ENCODE measurements around the gene SNF8. TPM values are rescaled to one million over a fixed set of nuclear protein-coding genes. Genes with fewer than 3 reads are reported as not detected.

The SNF8 gene
- total RNA-seq, 1 donor from 2014 or later = 36.5 TPM

DNA sequence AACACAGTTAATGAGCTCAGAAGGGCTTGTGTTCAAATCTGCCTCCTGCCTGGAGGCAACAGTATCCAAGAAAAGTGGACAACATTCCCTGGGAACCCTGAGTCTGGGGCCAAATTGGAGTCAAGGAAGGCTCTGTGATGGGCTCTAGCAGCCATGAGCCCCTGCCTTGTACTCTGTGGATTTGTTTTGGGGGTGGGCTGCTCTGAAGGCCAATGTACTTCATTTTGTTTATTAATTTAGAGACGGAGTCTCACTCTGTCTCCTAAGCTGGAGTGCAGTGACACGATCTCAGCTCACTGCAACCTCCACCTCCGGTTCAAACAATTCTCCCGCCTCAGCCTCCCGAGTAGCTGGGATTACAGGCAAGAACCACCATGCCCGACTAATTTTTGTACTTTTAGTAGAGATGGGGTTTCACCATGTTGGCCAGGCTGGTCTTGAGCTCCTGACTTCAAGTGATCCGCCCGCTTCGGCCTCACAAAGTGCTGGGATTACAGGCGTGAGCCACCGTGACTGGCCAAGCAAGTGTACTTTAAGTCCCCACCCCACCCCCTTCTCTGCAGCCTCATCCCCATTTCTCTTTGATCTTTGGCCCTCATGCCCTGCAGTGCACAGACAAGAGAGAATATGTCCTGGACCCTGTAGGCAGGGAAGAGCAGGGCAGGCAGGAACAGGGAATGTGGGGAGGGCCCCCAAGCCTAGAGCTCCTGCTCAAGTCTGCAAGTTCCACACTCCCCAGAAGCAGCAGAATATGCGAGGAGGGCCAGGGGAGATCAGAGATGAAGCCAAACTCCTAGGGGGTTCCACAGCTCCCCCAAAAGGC lies 26.4 kb upstream of the SNF8 start:
- DNase-seq (ENCODE audit: low spot score in 2 of 2) = no peak
- no peaks in the 10 kb centered on the region for H3K27me3 ChIP-seq

GRCh38 chr17:48970224-48970623 lies 25.6 kb upstream of the SNF8 start:
- Histone ChIP-seq H3K4me1 (peaks cover 0 to 3% of the 10 kb centered on the region in 2 donors), H3K27me3 (no peaks in the 10 kb centered on the region), H3K36me3 (no peaks in the 10 kb centered on the region), H3K9me3 (no peaks in the 10 kb centered on the region), H3K4me3 (no peak overlapping the region), H3K27ac (no peak overlapping the region)
- TF ChIP-seq, protein P1, sequence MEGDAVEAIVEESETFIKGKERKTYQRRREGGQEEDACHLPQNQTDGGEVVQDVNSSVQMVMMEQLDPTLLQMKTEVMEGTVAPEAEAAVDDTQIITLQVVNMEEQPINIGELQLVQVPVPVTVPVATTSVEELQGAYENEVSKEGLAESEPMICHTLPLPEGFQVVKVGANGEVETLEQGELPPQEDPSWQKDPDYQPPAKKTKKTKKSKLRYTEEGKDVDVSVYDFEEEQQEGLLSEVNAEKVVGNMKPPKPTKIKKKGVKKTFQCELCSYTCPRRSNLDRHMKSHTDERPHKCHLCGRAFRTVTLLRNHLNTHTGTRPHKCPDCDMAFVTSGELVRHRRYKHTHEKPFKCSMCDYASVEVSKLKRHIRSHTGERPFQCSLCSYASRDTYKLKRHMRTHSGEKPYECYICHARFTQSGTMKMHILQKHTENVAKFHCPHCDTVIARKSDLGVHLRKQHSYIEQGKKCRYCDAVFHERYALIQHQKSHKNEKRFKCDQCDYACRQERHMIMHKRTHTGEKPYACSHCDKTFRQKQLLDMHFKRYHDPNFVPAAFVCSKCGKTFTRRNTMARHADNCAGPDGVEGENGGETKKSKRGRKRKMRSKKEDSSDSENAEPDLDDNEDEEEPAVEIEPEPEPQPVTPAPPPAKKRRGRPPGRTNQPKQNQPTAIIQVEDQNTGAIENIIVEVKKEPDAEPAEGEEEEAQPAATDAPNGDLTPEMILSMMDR (IDR thresholded peaks at IDR 0.05) = no peak
- DNase-seq (ENCODE audit: low spot score in 2 of 2) = no peak
- intact Hi-C loops (cut with DNase I) = no loop called here

More for the DNA sequence above, 26.4 kb upstream of the SNF8 start:
- Histone ChIP-seq H3K36me3 (no peaks in the 10 kb centered on the region), H3K4me3 (no peak overlapping the region), H3K4me1 (peaks cover 0 to 3% of the 10 kb centered on the region in 2 donors), H3K9me3 (no peaks in the 10 kb centered on the region), H3K27ac (no peak overlapping the region)
- TF ChIP-seq, protein P1 (IDR thresholded peaks at IDR 0.05) = no peak
- intact Hi-C loops (cut with DNase I) = no loop called here

DNA sequence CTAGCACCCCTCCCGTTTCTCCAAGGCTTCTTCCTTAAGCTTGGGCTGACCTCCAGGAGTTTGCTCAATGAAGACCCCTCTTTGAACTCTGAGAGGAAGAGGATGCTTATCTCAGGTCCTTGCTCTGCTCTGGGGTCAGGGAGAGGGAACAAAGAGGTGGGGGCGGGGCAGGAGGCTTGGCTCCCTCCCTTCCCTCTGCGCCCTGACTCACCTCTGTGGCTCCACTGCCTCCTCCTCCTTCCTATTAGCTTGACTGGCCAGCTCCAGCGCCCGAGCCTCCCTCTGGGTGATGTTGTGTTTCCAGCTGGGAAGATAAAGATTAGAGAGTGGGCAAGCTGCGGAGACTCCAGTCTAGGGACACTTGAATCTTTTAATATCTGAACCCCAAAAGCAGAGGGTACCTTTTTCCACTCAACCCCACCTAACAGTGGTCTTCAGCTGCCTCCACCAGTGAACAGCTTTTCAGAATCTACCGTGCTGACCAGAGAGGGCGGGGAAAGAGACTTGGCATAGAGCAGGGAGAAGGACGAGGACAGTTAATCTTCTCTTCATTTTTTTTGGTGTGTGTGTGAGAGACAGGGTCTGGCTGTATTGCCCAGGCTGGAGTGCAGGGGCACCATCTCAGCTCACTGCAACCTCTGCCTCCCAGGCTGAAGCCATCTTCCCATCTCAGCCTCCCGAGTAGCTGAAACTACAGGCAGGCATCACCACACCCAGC lies 17.0 kb upstream of the SNF8 start:
- Histone ChIP-seq H3K9me3 (no peaks in the 10 kb centered on the region), H3K36me3 (no peaks in the 10 kb centered on the region), H3K4me1 (no peaks in the 10 kb centered on the region), H3K27me3 (no peaks in the 10 kb centered on the region), H3K4me3 (no peak overlapping the region), H3K27ac (no peak overlapping the region)
- TF ChIP-seq, protein P1 (IDR thresholded peaks at IDR 0.05) = no peak
- intact Hi-C loops (cut with DNase I) = no loop called here
- no peak for DNase-seq (ENCODE audit: low spot score in 2 of 2)

DNA sequence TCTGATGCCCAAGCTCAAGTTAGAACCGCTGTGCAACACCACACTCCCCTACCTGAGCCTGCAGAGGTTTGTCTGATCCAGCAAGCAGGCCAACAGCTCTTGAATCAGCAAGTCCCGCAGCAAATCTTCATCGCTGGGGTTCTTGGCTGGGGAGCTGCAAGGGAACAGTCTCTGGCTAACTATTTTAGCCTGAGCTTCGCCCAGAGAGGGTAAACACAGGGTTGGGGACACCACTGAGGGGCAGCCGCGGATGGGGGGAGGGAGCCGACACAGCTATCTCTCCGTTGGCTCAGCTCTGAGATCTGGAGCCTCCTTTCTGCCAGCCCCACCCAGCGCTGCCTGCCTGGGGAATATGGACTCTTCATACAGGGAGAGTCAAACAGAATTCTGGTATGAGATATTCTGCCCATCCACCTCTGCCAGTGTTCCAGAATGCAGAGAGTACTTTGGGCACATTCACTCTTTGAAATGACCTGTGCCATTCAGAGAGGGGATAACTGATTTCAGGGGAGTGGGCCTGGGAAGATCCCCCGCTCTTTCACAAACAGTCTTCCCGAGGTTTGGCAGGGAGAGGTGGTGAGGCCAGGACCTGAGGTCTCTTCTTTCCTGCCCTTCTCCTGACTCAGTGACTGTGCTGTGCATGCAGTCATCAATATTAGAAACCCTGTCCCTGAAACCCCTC lies 16.3 kb upstream of the SNF8 start:
- no peaks in the 10 kb centered on the region for H3K9me3 ChIP-seq
- no peaks in the 10 kb centered on the region for H3K4me1 ChIP-seq
- TF ChIP-seq, protein P1 (IDR thresholded peaks at IDR 0.05) = no peak
- no peak overlapping the region for H3K27ac ChIP-seq
- intact Hi-C loops (cut with DNase I) = no loop called here
- no peak for DNase-seq (ENCODE audit: low spot score in 2 of 2)
- H3K36me3 ChIP-seq = no peaks in the 10 kb centered on the region
- H3K27me3 ChIP-seq = no peaks in the 10 kb centered on the region
- H3K4me3 ChIP-seq = no peak overlapping the region

DNA sequence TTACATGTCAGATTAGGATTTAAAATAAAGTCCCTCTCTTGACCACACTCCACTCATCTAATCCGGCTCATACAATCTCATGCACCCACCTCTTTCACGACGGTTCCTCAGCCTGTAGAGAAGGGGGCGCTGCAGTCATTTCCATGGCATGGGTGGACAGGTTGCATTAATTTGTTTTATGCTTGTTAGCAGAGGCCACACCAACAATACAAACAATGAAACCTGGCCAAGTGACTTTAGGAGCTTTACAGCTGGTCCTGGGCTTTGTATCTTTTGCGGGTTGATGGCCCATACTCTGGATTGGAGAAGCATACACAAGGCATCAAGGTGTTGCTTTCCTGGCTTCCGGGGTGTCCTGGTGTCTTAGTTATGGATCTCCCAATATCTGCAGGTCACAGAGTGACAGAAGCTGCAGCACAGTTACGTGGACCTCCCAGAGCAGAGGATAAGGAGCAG lies 9.7 kb upstream of the SNF8 start:
- no peaks in the 10 kb centered on the region for H3K36me3 ChIP-seq
- H3K4me3 ChIP-seq = no peak overlapping the region
- H3K27me3 ChIP-seq = no peaks in the 10 kb centered on the region
- intact Hi-C loops (cut with DNase I) = loop anchor here (10.0 kb wide), 1 partner anchor 80 kb away; no protein-coding TSS in a partner anchor
- DNase-seq (ENCODE audit: low spot score in 2 of 2) = no peak
- TF ChIP-seq, protein P1 (IDR thresholded peaks at IDR 0.05) = peak in 1 of 3 experiments; percentile 5
- H3K9me3 ChIP-seq = no peaks in the 10 kb centered on the region
- no peaks in the 10 kb centered on the region for H3K4me1 ChIP-seq
- H3K27ac ChIP-seq = no peak overlapping the region

All from ascending aorta (tissue), 2 donors.